Stimulated activated CD4-positive, alpha-beta T cell treated with anti-CD3 and anti-CD28 coated beads, Interleukin-12 subunit alpha, Interleukin-12 subunit beta, amount 100 ng/mL, for 4 hours (primary cell): ENCODE data around the gene ENTPD1.
"Not testable (repeated sequence)": the region's sequence is repeated elsewhere in the genome, so short reads cannot be mapped to it uniquely, and the experiment has no call there.

ENCODE experiments used
- DNase-seq: peaks from one replicate; pipeline ENCODE4 v3.0.0-alpha.2; 2020

Gene ENTPD1

GRCh38 chr10:95872158-95872711 is 116.3 kb downstream of the ENTPD1 start:
- DNase-seq: no peak

- no peak for DNase-seq
These were observed 117.2 kb downstream of the ENTPD1 start for GRCh38 chr10:95873139-95873538.

GRCh38 chr10:95873651-95874050 is 117.7 kb downstream of the ENTPD1 start:
- DNase-seq: no peak

GRCh38 chr10:95874783-95875182 is 118.8 kb downstream of the ENTPD1 start:
- not testable (repeated sequence) for DNase-seq

GRCh38 chr10:95876756-95877155 is 120.8 kb downstream of the ENTPD1 start:
- no peak for DNase-seq

- DNase-seq: no peak
These were observed 121.9 kb downstream of the ENTPD1 start for GRCh38 chr10:95877881-95878280.

- no peak for DNase-seq
These were observed 124.7 kb downstream of the ENTPD1 start for GRCh38 chr10:95880704-95881103.

- no peak for DNase-seq
These were observed 125.4 kb downstream of the ENTPD1 start for GRCh38 chr10:95881316-95881715.

- no peak for DNase-seq
These were observed 133.9 kb downstream of the ENTPD1 start for GRCh38 chr10:95889830-95890229.

GRCh38 chr10:95896071-95896850 is 140.3 kb downstream of the ENTPD1 start:
- no peak for DNase-seq

- DNase-seq: not testable (repeated sequence)
These were observed 150.1 kb downstream of the ENTPD1 start for GRCh38 chr10:95905897-95906580.

GRCh38 chr10:95906677-95907455 is 150.9 kb downstream of the ENTPD1 start:
- DNase-seq: peak; percentile 25

GRCh38 chr10:95907456-95908253 is 151.7 kb downstream of the ENTPD1 start, which contains the start of gene CC2D2B:
Gene CC2D2B (plus strand): TSS chr10:95907975. CDS start chr10:95911324, 3,349 bp downstream.
- DNase-seq: peak; percentile 73

GRCh38 chr10:95908450-95908849 is 152.5 kb downstream of the ENTPD1 start:
- no peak for DNase-seq

- no peak for DNase-seq
These were observed 153.6 kb downstream of the ENTPD1 start for GRCh38 chr10:95909561-95909960.

GRCh38 chr10:95916039-95916438 is 160.1 kb downstream of the ENTPD1 start:
- DNase-seq: not testable (repeated sequence)
